ENCODE data around the gene AGBL4. TPM values are rescaled to one million over a fixed set of nuclear protein-coding genes. Genes with fewer than 3 reads are reported as not detected.

AGBL4 gene
- total and polyA plus RNA-seq, 9 of the 15 experiments (the other 6 are each of a cell fraction or from before 2014, with no cell fraction given): 0.11 TPM; not detected in 7

DNA sequence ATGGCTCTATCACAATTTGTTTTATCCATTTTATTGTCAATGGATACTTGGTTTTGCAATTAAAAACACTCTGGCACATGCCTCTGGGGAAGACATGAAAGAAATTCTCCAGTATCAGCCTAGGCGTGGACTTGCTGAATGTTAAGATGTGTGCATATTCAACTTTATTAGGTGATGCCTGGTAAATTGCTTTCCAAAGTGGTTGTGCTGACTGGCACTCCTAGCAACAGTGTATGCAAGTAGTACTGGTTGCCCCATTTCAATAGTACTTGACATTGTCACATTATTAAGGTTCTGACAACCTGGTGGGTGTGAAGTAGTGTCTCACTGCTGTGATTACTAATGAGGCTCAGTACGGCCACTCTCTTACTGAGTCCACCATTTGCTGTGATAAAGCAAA lies 1295.2 kb downstream of the AGBL4 start:
- no TSS peak for BruUV-seq (replicated peaks)
- Histone ChIP-seq H2AFZ (ENCODE audit: low read depth, low read length) (no peak overlapping the region), H3K4me3 (no peak overlapping the region), H4K20me1 (replicated peaks; ENCODE audit: control insufficient read depth, insufficient read depth, low read length) (no peaks in the 10 kb centered on the region), H3K4me2 (ENCODE audit: insufficient read depth, low read length) (no peak overlapping the region), H3K36me3 (ENCODE audit: control insufficient read depth, insufficient read depth, low read length) (no peaks in the 10 kb centered on the region), H3K27me3 (ENCODE audit: control insufficient read depth in 2 of 2, insufficient read depth in 2 of 2, low read length in 2 of 2) (no peaks in the 10 kb centered on the region), H3K4me1 (replicated peaks in 1 of 2; ENCODE audit: control insufficient read depth in 2 of 2, insufficient read depth in 2 of 2, low read length in 2 of 2) (no peaks in the 10 kb centered on the region), H3K9me3 (replicated peaks; ENCODE audit: control insufficient read depth, insufficient read depth, low read depth, low read length) (no peaks in the 10 kb centered on the region), H3K9ac (ENCODE audit: insufficient read depth in 1 of 2, low read depth in 2 of 2, low read length in 2 of 2) (no peak overlapping the region), H3K9me1 (ENCODE audit: control insufficient read depth, insufficient read depth, low read length) (no peaks in the 10 kb centered on the region), H3K27ac (ENCODE audit: extremely low read depth, low read depth, low read length) (no peak overlapping the region), H3K79me2 (ENCODE audit: control insufficient read depth, insufficient read depth, low read length) (no peaks in the 10 kb centered on the region)
- intact Hi-C loops (cut with micrococcal nuclease) (no loop called here), in situ Hi-C loops (cut with MboI) (no loop called here)
- POLR2A ChIA-PET: no interaction called here
- no peak for DNase-seq (ENCODE audit: extremely low read depth in 1 of 4, low spot score in 3 of 4)
- CTCF ChIA-PET (ENCODE audit: low intra/inter-chr PET ratio): no interaction called here
- FAIRE-seq: no peak
- no peak for ATAC-seq
- 0% methylated on average over 2 of the region's 2 CpGs for WGBS (ENCODE audit: insufficient coverage, low coverage, missing lambda C conversion rate)
- TF ChIP-seq, protein P1, sequence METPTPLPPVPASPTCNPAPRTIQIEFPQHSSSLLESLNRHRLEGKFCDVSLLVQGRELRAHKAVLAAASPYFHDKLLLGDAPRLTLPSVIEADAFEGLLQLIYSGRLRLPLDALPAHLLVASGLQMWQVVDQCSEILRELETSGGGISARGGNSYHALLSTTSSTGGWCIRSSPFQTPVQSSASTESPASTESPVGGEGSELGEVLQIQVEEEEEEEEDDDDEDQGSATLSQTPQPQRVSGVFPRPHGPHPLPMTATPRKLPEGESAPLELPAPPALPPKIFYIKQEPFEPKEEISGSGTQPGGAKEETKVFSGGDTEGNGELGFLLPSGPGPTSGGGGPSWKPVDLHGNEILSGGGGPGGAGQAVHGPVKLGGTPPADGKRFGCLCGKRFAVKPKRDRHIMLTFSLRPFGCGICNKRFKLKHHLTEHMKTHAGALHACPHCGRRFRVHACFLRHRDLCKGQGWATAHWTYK (CRISPR knock-in tag; IDR thresholded peaks at IDR 0.05): no peak
- no peak for TF ChIP-seq RCOR1 (IDR thresholded peaks at IDR 0.05; ENCODE audit: borderline replicate concordance in 1 of 2, low read depth in 2 of 2, low read length in 2 of 2)

- ChIA-PET CTCF (ENCODE audit: low intra/inter-chr PET ratio) (no interaction called here), POLR2A (no interaction called here)
- no peak for DNase-seq (ENCODE audit: extremely low read depth in 1 of 4, low spot score in 3 of 4)
- WGBS (ENCODE audit: insufficient coverage, low coverage, missing lambda C conversion rate): 0% methylated on average over 4 of the region's 4 CpGs
- Histone ChIP-seq H3K27me3 (ENCODE audit: control insufficient read depth in 2 of 2, insufficient read depth in 2 of 2, low read length in 2 of 2) (no peaks in the 10 kb centered on the region), H3K4me3 (no peak overlapping the region), H2AFZ (ENCODE audit: low read depth, low read length) (no peak overlapping the region), H3K4me2 (ENCODE audit: insufficient read depth, low read length) (no peak overlapping the region), H3K4me1 (replicated peaks in 1 of 2; ENCODE audit: control insufficient read depth in 2 of 2, insufficient read depth in 2 of 2, low read length in 2 of 2) (no peaks in the 10 kb centered on the region), H4K20me1 (replicated peaks; ENCODE audit: control insufficient read depth, insufficient read depth, low read length) (no peaks in the 10 kb centered on the region), H3K9ac (ENCODE audit: insufficient read depth in 1 of 2, low read depth in 2 of 2, low read length in 2 of 2) (no peak overlapping the region), H3K27ac (ENCODE audit: extremely low read depth, low read depth, low read length) (no peak overlapping the region), H3K9me3 (replicated peaks; ENCODE audit: control insufficient read depth, insufficient read depth, low read depth, low read length) (no peaks in the 10 kb centered on the region), H3K9me1 (ENCODE audit: control insufficient read depth, insufficient read depth, low read length) (no peaks in the 10 kb centered on the region), H3K79me2 (ENCODE audit: control insufficient read depth, insufficient read depth, low read length) (no peaks in the 10 kb centered on the region), H3K36me3 (ENCODE audit: control insufficient read depth, insufficient read depth, low read length) (no peaks in the 10 kb centered on the region)
- intact Hi-C loops (cut with micrococcal nuclease): no loop called here
- no peak for FAIRE-seq
- BruUV-seq (replicated peaks): no TSS peak
- in situ Hi-C loops (cut with MboI): no loop called here
- no peak for ATAC-seq
- TF ChIP-seq ZKSCAN8 (CRISPR knock-in tag; IDR thresholded peaks at IDR 0.05) (no peak), FOXK1 (CRISPR knock-in tag; IDR thresholded peaks at IDR 0.05; ENCODE audit: borderline replicate concordance) (no peak), XRCC3 (IDR thresholded peaks at IDR 0.05) (no peak), ZNF253 (CRISPR knock-in tag; conservative IDR thresholded peaks at IDR 0.05) (no peak), RBM34 (IDR thresholded peaks at IDR 0.05; ENCODE audit: borderline replicate concordance, insufficient read depth, low read length) (no peak), ZNF778 (CRISPR knock-in tag; IDR thresholded peaks at IDR 0.05) (no peak), SMAD4 (CRISPR knock-in tag; conservative IDR thresholded peaks at IDR 0.05) (no peak), BMI1 (IDR thresholded peaks at IDR 0.05; ENCODE audit: low read length) (no peak), POLR2H (tag; IDR thresholded peaks at IDR 0.05; ENCODE audit: low read depth) (no peak), ZKSCAN1 (IDR thresholded peaks at IDR 0.05; ENCODE audit: low read depth, low read length) (no peak), JUNB (CRISPR knock-in tag; conservative IDR thresholded peaks at IDR 0.05) (no peak), PCBP1 (IDR thresholded peaks at IDR 0.05; ENCODE audit: low read depth, low read length, poor library complexity, severe bottlenecking) (no peak), ZNF311 (CRISPR knock-in tag; IDR thresholded peaks at IDR 0.05) (no peak), ZNF134 (CRISPR knock-in tag; conservative IDR thresholded peaks at IDR 0.05) (no peak), STAT5A (IDR thresholded peaks at IDR 0.05; ENCODE audit: borderline replicate concordance, low read length) (no peak), TARDBP (IDR thresholded peaks at IDR 0.05) (no peak)
These were observed 1297.1 kb downstream of the AGBL4 start for GRCh38 chr1:48726557-48727215.
